Measurements from ENCODE around the gene LPP.

LPP gene

GRCh38 chr3:188106887-188107830 is 46.8 kb upstream of the LPP start:
- H2AFZ ChIP-seq (ENCODE audit: low read depth, low read length) = no peak overlapping the region
- TF ChIP-seq EZH2 (IDR thresholded peaks at IDR 0.05; ENCODE audit: borderline replicate concordance, low read depth, low read length, severe bottlenecking) (no peak), CTCF (IDR thresholded peaks at IDR 0.05; ENCODE audit: borderline replicate concordance, extremely low read depth, low read length, poor library complexity, severe bottlenecking) (no peak)
- no peak for ATAC-seq (ENCODE audit: insufficient read depth, low read depth)
- no peak overlapping the region for H3K27ac ChIP-seq (ENCODE audit: low read length)
- H3K27me3 ChIP-seq (ENCODE audit: insufficient read depth, low read length, poor library complexity) = no peaks in the 10 kb centered on the region
- H3K9me3 ChIP-seq (ENCODE audit: insufficient read depth, low read length, severe bottlenecking) = no peaks in the 10 kb centered on the region
- H3K79me2 ChIP-seq (ENCODE audit: insufficient read depth, low read length) = no peaks in the 10 kb centered on the region
- no peak overlapping the region for H3K4me3 ChIP-seq (ENCODE audit: low read depth in 1 of 2, low read length in 2 of 2)
- no peak overlapping the region for H3K4me2 ChIP-seq (ENCODE audit: insufficient read depth, low read length)
- no peaks in the 10 kb centered on the region for H3K4me1 ChIP-seq (ENCODE audit: insufficient read depth, low read length)
- H3K9ac ChIP-seq (ENCODE audit: low read depth, low read length) = no peak overlapping the region
- H3K36me3 ChIP-seq (ENCODE audit: insufficient read depth, low read length) = no peaks in the 10 kb centered on the region
- no peak for DNase-seq
- no peaks in the 10 kb centered on the region for H4K20me1 ChIP-seq (ENCODE audit: insufficient read depth, low read length)

- DNase-seq = no peak
- no peak overlapping the region for H3K27ac ChIP-seq (ENCODE audit: low read length)
- H3K4me1 ChIP-seq (ENCODE audit: insufficient read depth, low read length) = no peaks in the 10 kb centered on the region
- H3K79me2 ChIP-seq (ENCODE audit: insufficient read depth, low read length) = no peaks in the 10 kb centered on the region
- H3K9ac ChIP-seq (ENCODE audit: low read depth, low read length) = no peak overlapping the region
- no peaks in the 10 kb centered on the region for H3K36me3 ChIP-seq (ENCODE audit: insufficient read depth, low read length)
- H3K4me2 ChIP-seq (ENCODE audit: insufficient read depth, low read length) = no peak overlapping the region
- no peak for TF ChIP-seq CTCF (IDR thresholded peaks at IDR 0.05; ENCODE audit: borderline replicate concordance, extremely low read depth, low read length, poor library complexity, severe bottlenecking)
- no peak for TF ChIP-seq EZH2 (IDR thresholded peaks at IDR 0.05; ENCODE audit: borderline replicate concordance, low read depth, low read length, severe bottlenecking)
- H2AFZ ChIP-seq (ENCODE audit: low read depth, low read length) = no peak overlapping the region
- no peaks in the 10 kb centered on the region for H3K9me3 ChIP-seq (ENCODE audit: insufficient read depth, low read length, severe bottlenecking)
- no peak for ATAC-seq (ENCODE audit: insufficient read depth, low read depth)
- no peaks in the 10 kb centered on the region for H4K20me1 ChIP-seq (ENCODE audit: insufficient read depth, low read length)
- H3K4me3 ChIP-seq (ENCODE audit: low read depth in 1 of 2, low read length in 2 of 2) = no peak overlapping the region
- no peaks in the 10 kb centered on the region for H3K27me3 ChIP-seq (ENCODE audit: insufficient read depth, low read length, poor library complexity)
These were observed 45.1 kb upstream of the LPP start for GRCh38 chr3:188108703-188109412.

GRCh38 chr3:188111002-188111584 is 42.9 kb upstream of the LPP start:
- Histone ChIP-seq H3K79me2 (ENCODE audit: insufficient read depth, low read length) (no peaks in the 10 kb centered on the region), H4K20me1 (ENCODE audit: insufficient read depth, low read length) (no peaks in the 10 kb centered on the region), H2AFZ (ENCODE audit: low read depth, low read length) (no peak overlapping the region; the same call in 1 of the 2 replicates), H3K4me3 (ENCODE audit: low read depth in 1 of 2, low read length in 2 of 2) (no peak overlapping the region), H3K27me3 (ENCODE audit: insufficient read depth, low read length, poor library complexity) (no peaks in the 10 kb centered on the region), H3K36me3 (ENCODE audit: insufficient read depth, low read length) (no peaks in the 10 kb centered on the region), H3K4me1 (ENCODE audit: insufficient read depth, low read length) (no peaks in the 10 kb centered on the region), H3K4me2 (ENCODE audit: insufficient read depth, low read length) (no peak overlapping the region), H3K9ac (ENCODE audit: low read depth, low read length) (no peak overlapping the region), H3K9me3 (ENCODE audit: insufficient read depth, low read length, severe bottlenecking) (no peaks in the 10 kb centered on the region), H3K27ac (ENCODE audit: low read length) (no peak overlapping the region)
- DNase-seq (no peak), ATAC-seq (ENCODE audit: insufficient read depth, low read depth) (no peak)
- TF ChIP-seq EZH2 (IDR thresholded peaks at IDR 0.05; ENCODE audit: borderline replicate concordance, low read depth, low read length, severe bottlenecking) = no peak
- TF ChIP-seq CTCF (IDR thresholded peaks at IDR 0.05; ENCODE audit: borderline replicate concordance, extremely low read depth, low read length, poor library complexity, severe bottlenecking) = no peak

All from DND-41 (cell line).